Fibroblast of mammary gland (primary cell): ENCODE data around the gene RYR2.
A peak's percentile ranks its signal among the peaks of the same experiment; 100 is the strongest.

Source experiments
- DNase-seq: peaks from one replicate; pipeline ENCODE4 v3.0.0-alpha.2; 2010; ENCODE audit warnings: low read depth
- H3K4me3 ChIP-seq: 2 replicates; pipeline ENCODE4 v1.5.1; 2011; ENCODE audit warnings: low read depth, mild to moderate bottlenecking, low read length, moderate library complexity; ENCODE audit not compliant: control insufficient read depth
- CTCF ChIP-seq: conservative IDR thresholded peaks from 2 replicates; pipeline ENCODE4 v1.5.1; 2011; ENCODE audit warnings: low read depth, low read length, inconsistent platforms; ENCODE audit not compliant: control insufficient read depth, insufficient read depth

Gene RYR2

GRCh38 chr1:237181743-237182317 lies 139.8 kb downstream of the RYR2 start:
- no peak for TF ChIP-seq CTCF
- no peak overlapping the region for H3K4me3 ChIP-seq
- peak; percentile 8 for DNase-seq

GRCh38 chr1:237183963-237184540 lies 142.1 kb downstream of the RYR2 start:
- TF ChIP-seq CTCF, result no peak
- H3K4me3 ChIP-seq, result no peak overlapping the region
- DNase-seq, result no peak

GRCh38 chr1:237186675-237187074 lies 144.7 kb downstream of the RYR2 start:
- DNase-seq, result no peak
- TF ChIP-seq CTCF, result no peak
- no peak overlapping the region for H3K4me3 ChIP-seq

- no peak for DNase-seq
- H3K4me3 ChIP-seq, result no peak overlapping the region
- no peak for TF ChIP-seq CTCF
These were observed 145.9 kb downstream of the RYR2 start for GRCh38 chr1:237187842-237188241.

GRCh38 chr1:237191403-237191802 lies 149.4 kb downstream of the RYR2 start:
- H3K4me3 ChIP-seq, result no peak overlapping the region
- no peak for TF ChIP-seq CTCF
- DNase-seq, result no peak

GRCh38 chr1:237197470-237198425 lies 155.8 kb downstream of the RYR2 start:
- no peak for TF ChIP-seq CTCF
- no peak for DNase-seq
- H3K4me3 ChIP-seq, result no peak overlapping the region
